Epithelial cell of proximal tubule (primary cell): ENCODE measurements around the gene FSTL4. TPM values are rescaled to one million over a fixed set of nuclear protein-coding genes. Genes with fewer than 3 reads are reported as not detected.
"Not testable (repeated sequence)": the region's sequence is repeated elsewhere in the genome, so short reads cannot be mapped to it uniquely, and the experiment has no call there.

Source experiments
- DNase-seq: peaks from one replicate; pipeline ENCODE4 v3.0.0-alpha.2; 2011; ENCODE audit warnings: low read depth
- H3K4me3 ChIP-seq: 2 replicates; pipeline ENCODE4 v1.5.1; 2011; ENCODE audit warnings: low read depth, mild to moderate bottlenecking, low read length
- CTCF ChIP-seq: conservative IDR thresholded peaks from 2 replicates; pipeline ENCODE4 v1.5.1; 2012; ENCODE audit warnings: low read depth, mild to moderate bottlenecking, low read length
- total RNA-seq: library from RNA; depleted of rRNA; stranded (reverse); fragments of >200 nt; gene quantifications from 2 replicates; pipeline ENCODE4 v1.2.3, GENCODE V29; 2015

FSTL4 gene
- total RNA-seq, 1 donor from 2014 or later, result not detected

GRCh38 chr5:133544346-133544745 lies 68.0 kb downstream of the FSTL4 start:
- no peak for TF ChIP-seq CTCF
- H3K4me3 ChIP-seq, result no peak overlapping the region
- no peak for DNase-seq

GRCh38 chr5:133539818-133540217 lies 72.5 kb downstream of the FSTL4 start:
- no peak for DNase-seq
- H3K4me3 ChIP-seq, result no peak overlapping the region
- no peak for TF ChIP-seq CTCF

- H3K4me3 ChIP-seq, result no peak overlapping the region
- no peak for TF ChIP-seq CTCF
- no peak for DNase-seq
Measured at GRCh38 chr5:133538718-133539117, 73.6 kb downstream of the FSTL4 start.

- not testable (repeated sequence) for H3K4me3 ChIP-seq, DNase-seq
Measured at GRCh38 chr5:133535241-133535929, 77.0 kb downstream of the FSTL4 start.

- TF ChIP-seq CTCF, result no peak
- DNase-seq, result no peak
- no peak overlapping the region for H3K4me3 ChIP-seq
Measured at GRCh38 chr5:133534566-133534965, 77.8 kb downstream of the FSTL4 start.

- no peak for TF ChIP-seq CTCF
- no peak overlapping the region for H3K4me3 ChIP-seq
- no peak for DNase-seq
Measured at GRCh38 chr5:133533541-133533940, 78.8 kb downstream of the FSTL4 start.

- no peak for DNase-seq
- no peak for TF ChIP-seq CTCF
- no peak overlapping the region for H3K4me3 ChIP-seq
Measured at GRCh38 chr5:133531594-133531993, 80.7 kb downstream of the FSTL4 start.
